Esophagus squamous epithelium (tissue), 5 donors: ENCODE data around the gene LRRC4C. TPM values are rescaled to one million over a fixed set of nuclear protein-coding genes. Genes with fewer than 3 reads are reported as not detected.

Source experiments
- DNase-seq: peaks from one replicate; lab custom pipeline; 2025; lab: John Stamatoyannopoulos, UW
- H3K27ac ChIP-seq, 4 donors: fragments of 200-600 bp; sonication (generic); one replicate each; pipeline ENCODE4 v1.5.1; 2016 to 2019; ENCODE audit warnings: mild to moderate bottlenecking in 1 of 4
- H3K27me3 ChIP-seq, 4 donors: fragments of 200-600 bp; sonication (generic); 1 replicate in 3 of 4; 2 replicates in 1 of 4; pipeline versions ENCODE4 v1.5.1 to v1.6.0; 2017 to 2021; ENCODE audit warnings: antibody characterized with exemption in 1 of 4
- H3K36me3 ChIP-seq, 3 donors: fragments of 200-600 bp; sonication (generic); one replicate each; pipeline ENCODE4 v1.5.1; 2016 to 2019
- H3K4me1 ChIP-seq, 3 donors: fragments of 200-600 bp; sonication (generic); one replicate each; pipeline ENCODE4 v1.5.1; 2017 to 2019
- H3K4me3 ChIP-seq, 4 donors: fragments of 200-600 bp; sonication (generic); 1 replicate in 3 of 4; 2 replicates in 1 of 4; pipeline ENCODE4 v1.5.1; 2016 to 2019; ENCODE audit warnings: mild to moderate bottlenecking in 2 of 4, moderate library complexity in 1 of 4
- H3K9me3 ChIP-seq, 3 donors: fragments of 200-600 bp; sonication (generic); one replicate each; pipeline ENCODE4 v1.5.1; 2016 to 2019
- CTCF ChIP-seq, 6 experiments: fragments of 450-650 bp in 4 of 6; fragments of 200-600 bp in 2 of 6; sonication (generic) in 2 of 6; IDR thresholded peaks; one replicate each; pipeline ENCODE4 v1.5.1; 2016 to 2019; ENCODE audit warnings: antibody characterized with exemption in 6 of 6, mild to moderate bottlenecking in 4 of 6, moderate library complexity in 4 of 6
- POLR2A ChIP-seq, 4 donors: fragments of 450-650 bp; IDR thresholded peaks; one replicate each; pipeline ENCODE4 v1.6.1; 2017; ENCODE audit warnings: antibody characterized with exemption in 4 of 4, mild to moderate bottlenecking in 4 of 4, moderate library complexity in 3 of 4
- WGBS, 2 donors: methylation state at CpG; one replicate each; pipeline ENCODE4 v1.1.5; 2018; 5-methylcytosine and 5-hydroxymethylcytosine counted together
- intact Hi-C: fragments of 100-400 bp; cut with DNase I; formaldehyde crosslinking; loops from one replicate; pipeline ENCODE4 v1.15.0; 2022
- total RNA-seq, 4 donors: library from RNA; depleted of rRNA; stranded (reverse); fragments of >200 nt; gene quantifications; one replicate each; pipeline ENCODE4 v1.1.0, GENCODE V29; 2016
- donor health status: DM: yes; HTN: yes; CAD: no.

Gene LRRC4C
- total RNA-seq, 4 donors from 2014 or later, result 0.09 to 0.38 (median 0.30) TPM; not detected in 1

GRCh38 chr11:41404109-41404508, 55.3 kb downstream of the LRRC4C start:
- H3K4me1 ChIP-seq, result no peaks in the 10 kb centered on the region
- H3K36me3 ChIP-seq, result no peaks in the 10 kb centered on the region
- no peak overlapping the region for H3K4me3 ChIP-seq
- intact Hi-C loops, result no loop called here
- H3K27ac ChIP-seq, result no peak overlapping the region
- TF ChIP-seq POLR2A (IDR thresholded peaks at IDR 0.05), result no peak
- no peak for TF ChIP-seq CTCF (IDR thresholded peaks at IDR 0.05)
- no peak for DNase-seq
- WGBS, 2 donors, result 33 to 67% methylated on average over 1 of the region's 2 CpGs
- H3K9me3 ChIP-seq, result no peaks in the 10 kb centered on the region
- H3K27me3 ChIP-seq, result no peaks in the 10 kb centered on the region

GRCh38 chr11:41403458-41403857, 56.0 kb downstream of the LRRC4C start:
- H3K4me1 ChIP-seq, result no peaks in the 10 kb centered on the region
- no peaks in the 10 kb centered on the region for H3K36me3 ChIP-seq
- TF ChIP-seq CTCF (IDR thresholded peaks at IDR 0.05) (no peak), POLR2A (IDR thresholded peaks at IDR 0.05) (no peak)
- intact Hi-C loops, result no loop called here
- no peaks in the 10 kb centered on the region for H3K9me3 ChIP-seq
- no peak for DNase-seq
- H3K4me3 ChIP-seq, result no peak overlapping the region
- H3K27me3 ChIP-seq, result no peaks in the 10 kb centered on the region
- H3K27ac ChIP-seq, result no peak overlapping the region
- 45 to 72% methylated on average over 2 of the region's 2 CpGs for WGBS, 2 donors

- H3K9me3 ChIP-seq, result no peaks in the 10 kb centered on the region
- no peak overlapping the region for H3K27ac ChIP-seq
- TF ChIP-seq CTCF (IDR thresholded peaks at IDR 0.05), result no peak
- no peak for TF ChIP-seq POLR2A (IDR thresholded peaks at IDR 0.05)
- H3K4me1 ChIP-seq, result no peaks in the 10 kb centered on the region
- no peak overlapping the region for H3K4me3 ChIP-seq
- intact Hi-C loops, result no loop called here
- H3K27me3 ChIP-seq, result no peaks in the 10 kb centered on the region
- no peaks in the 10 kb centered on the region for H3K36me3 ChIP-seq
- 77 to 91% methylated on average over 1 of the region's 1 CpG for WGBS, 2 donors
- DNase-seq, result no peak
These were observed 58.6 kb downstream of the LRRC4C start for GRCh38 chr11:41400819-41401382.

- no peak for DNase-seq
- TF ChIP-seq CTCF (IDR thresholded peaks at IDR 0.05), result no peak
- TF ChIP-seq POLR2A (IDR thresholded peaks at IDR 0.05), result no peak
- no peak overlapping the region for H3K27ac ChIP-seq
- intact Hi-C loops, result no loop called here
- no peak overlapping the region for H3K4me3 ChIP-seq
- 20 to 21% methylated on average over 4 of the region's 4 CpGs for WGBS, 2 donors
- no peaks in the 10 kb centered on the region for H3K4me1 ChIP-seq
- H3K36me3 ChIP-seq, result no peaks in the 10 kb centered on the region
- H3K9me3 ChIP-seq, result no peaks in the 10 kb centered on the region
- H3K27me3 ChIP-seq, result no peaks in the 10 kb centered on the region
These were observed 59.3 kb downstream of the LRRC4C start for GRCh38 chr11:41400124-41400523.

- Histone ChIP-seq H3K27ac (no peak overlapping the region), H3K9me3 (no peaks in the 10 kb centered on the region), H3K4me1 (no peaks in the 10 kb centered on the region), H3K27me3 (no peaks in the 10 kb centered on the region), H3K36me3 (no peaks in the 10 kb centered on the region), H3K4me3 (no peak overlapping the region)
- TF ChIP-seq POLR2A (IDR thresholded peaks at IDR 0.05), result no peak
- TF ChIP-seq CTCF (IDR thresholded peaks at IDR 0.05), result no peak
- intact Hi-C loops, result no loop called here
- 23 to 33% methylated on average over 2 of the region's 2 CpGs for WGBS, 2 donors
- DNase-seq, result no peak
These were observed 60.1 kb downstream of the LRRC4C start for GRCh38 chr11:41399323-41399722.
